GM12878 (cell line): Measurements from ENCODE around the gene OTOR. TPM values are rescaled to one million over a fixed set of nuclear protein-coding genes. Genes with fewer than 3 reads are reported as not detected.
A peak's percentile ranks its signal among the peaks of the same experiment; 100 is the strongest.

Source experiments
- ATAC-seq: fragments of 200-7000 bp; cut with Tn5 transposase; 3 replicates; pipeline ENCODE4 v1.9.1; 2020; ENCODE audit warnings: mild to moderate bottlenecking, moderate library complexity
- BruUV-seq: library from RNA; stranded (reverse); fragments of 400-500 nt; replicated peaks from 2 replicates; lab custom pipeline; 2021; lab: Mats Ljungman, UMichigan
- CTCF ChIA-PET: fragments of 300-600 bp; sonication (Branson Sonifier 250); formaldehyde crosslinking; extraction: SDS; loops from one replicate; lab custom pipeline; 2021; ENCODE audit warnings: inconsistent platforms; lab: Yijun Ruan, JAX
- POLR2A ChIA-PET: fragments of 350-600 bp; formaldehyde crosslinking; extraction: SDS; loops from one replicate; lab custom pipeline; 2021; ENCODE audit warnings: inconsistent platforms; lab: Charles Lee
- RAD21 ChIA-PET: fragments of 300-600 bp; sonication (Branson Sonifier 250); formaldehyde crosslinking; loops from one replicate; lab custom pipeline; 2023; ENCODE audit warnings: antibody characterized with exemption; ENCODE audit not compliant: unreplicated experiment; lab: Charles Lee
- SMC1A ChIA-PET: fragments of 300-600 bp; sonication (Branson Sonifier 250); formaldehyde crosslinking; loops from one replicate; lab custom pipeline; 2023; ENCODE audit not compliant: unreplicated experiment, uncharacterized antibody; lab: Charles Lee
- DNase-seq: peaks from one replicate; pipeline ENCODE4 v3.0.0-alpha.2; 2011; ENCODE audit warnings: low read depth, low spot score
- FAIRE-seq: peaks from 3 replicates; lab custom pipeline; 2011; peaks lifted over from hg19 to GRCh38; lab: Jason Lieb, UNC
- H2AFZ ChIP-seq: 2 replicates; pipeline ENCODE4 v1.6.0; 2011; ENCODE audit warnings: low read depth, low read length, control low read depth; ENCODE audit not compliant: control insufficient read depth
- H3K27ac ChIP-seq: 2 replicates; pipeline ENCODE4 v1.5.1; 2011; ENCODE audit warnings: control low read depth; ENCODE audit not compliant: control insufficient read depth, insufficient read depth
- H3K27me3 ChIP-seq, 2 experiments: replicated peaks in 1 of 2; 2 replicates each; pipeline versions ENCODE4 v1.6.0 to v1.6.1; 2011; ENCODE audit warnings: low read length in 1 of 2; ENCODE audit not compliant: control insufficient read depth in 2 of 2, insufficient read depth in 2 of 2
- H3K36me3 ChIP-seq, 2 experiments: 2 replicates each; pipeline ENCODE4 v1.5.1; 2011; ENCODE audit warnings: low read length in 1 of 2; ENCODE audit not compliant: control insufficient read depth in 2 of 2, insufficient read depth in 2 of 2
- H3K4me1 ChIP-seq: 2 replicates; pipeline ENCODE4 v1.6.1; 2011; ENCODE audit warnings: mild to moderate bottlenecking, low read length, moderate library complexity, mixed read lengths; ENCODE audit not compliant: control insufficient read depth, insufficient read depth
- H3K4me2 ChIP-seq: 2 replicates; pipeline ENCODE4 v1.6.0; 2011; ENCODE audit warnings: control low read depth; ENCODE audit not compliant: control insufficient read depth, insufficient read depth
- H3K4me3 ChIP-seq: fragments of 200-600 bp; sonication (generic); 2 replicates; pipeline ENCODE4 v1.5.1; 2016
- H3K79me2 ChIP-seq: 2 replicates; pipeline ENCODE4 v1.6.0; 2011; ENCODE audit warnings: low read length; ENCODE audit not compliant: control insufficient read depth, insufficient read depth
- H3K9ac ChIP-seq: 2 replicates; pipeline ENCODE4 v1.8.0; 2011; ENCODE audit warnings: low read length, control low read depth, mixed read lengths; ENCODE audit not compliant: control insufficient read depth, insufficient read depth
- H3K9me3 ChIP-seq: replicated peaks from 3 replicates; pipeline ENCODE4 v1.5.1; 2011; ENCODE audit warnings: mild to moderate bottlenecking, low read length; ENCODE audit not compliant: control insufficient read depth, insufficient read depth
- H4K20me1 ChIP-seq: 2 replicates; pipeline ENCODE4 v1.6.0; 2011; ENCODE audit not compliant: control insufficient read depth, insufficient read depth
- ATF7 ChIP-seq: fragments of 450-650 bp; IDR thresholded peaks from 2 replicates; pipeline ENCODE4 v1.6.1; 2016; ENCODE audit warnings: low read depth, mild to moderate bottlenecking
- ESRRA ChIP-seq: IDR thresholded peaks from 2 replicates; pipeline ENCODE4 v1.6.1; 2012; ENCODE audit warnings: mild to moderate bottlenecking, low read length, improper control_type of control experiment
- GATAD2B ChIP-seq: fragments of 450-650 bp; conservative IDR thresholded peaks from 2 replicates; pipeline ENCODE4 v1.6.1; 2017; ENCODE audit warnings: low read depth, mild to moderate bottlenecking, moderate library complexity
- IRF4 ChIP-seq: IDR thresholded peaks from 2 replicates; pipeline ENCODE4 v1.6.1; 2011; ENCODE audit warnings: low read depth, low read length
- NBN ChIP-seq: fragments of 450-650 bp; IDR thresholded peaks from 2 replicates; pipeline ENCODE4 v1.6.1; 2016
- NFYA ChIP-seq: IDR thresholded peaks from 2 replicates; pipeline ENCODE4 v1.6.1; 2011; ENCODE audit warnings: low read depth, mild to moderate bottlenecking, low read length, improper control_type of control experiment, borderline replicate concordance
- SP1 ChIP-seq: IDR thresholded peaks from one replicate; pipeline ENCODE4 v1.6.1; 2011; ENCODE audit warnings: low read depth, low read length
- SREBF2 ChIP-seq: IDR thresholded peaks from 2 replicates; pipeline ENCODE4 v1.6.1; 2012; ENCODE audit warnings: mild to moderate bottlenecking, low read length
- TAF1 ChIP-seq: IDR thresholded peaks from 2 replicates; pipeline ENCODE4 v1.6.1; 2011; ENCODE audit warnings: mild to moderate bottlenecking, low read depth, low read length, borderline replicate concordance
- USF1 ChIP-seq: IDR thresholded peaks from 2 replicates; pipeline ENCODE4 v1.6.1; 2011; ENCODE audit warnings: borderline replicate concordance, low read depth, mild to moderate bottlenecking, moderate library complexity, mixed read lengths, low read length; ENCODE audit not compliant: insufficient read depth; ENCODE audit errors: extremely low read length
- WRNIP1 ChIP-seq: IDR thresholded peaks from 2 replicates; pipeline ENCODE4 v1.6.1; 2011; ENCODE audit warnings: low read depth, low read length, improper control_type of control experiment, borderline replicate concordance
- ZSCAN29 ChIP-seq: fragments of 450-650 bp; IDR thresholded peaks from 2 replicates; pipeline ENCODE4 v1.6.1; 2017; ENCODE audit warnings: mild to moderate bottlenecking, moderate library complexity
- WGBS: methylation state at CpG from one replicate; pipeline ENCODE4 v1.1.6; 2016; ENCODE audit warnings: low lambda C conversion rate; ENCODE audit not compliant: insufficient replicate concordance, insufficient coverage; ENCODE audit errors: missing lambda C conversion rate; 5-methylcytosine and 5-hydroxymethylcytosine counted together
- in situ Hi-C: fragments of 300-500 bp; cut with MboI; formaldehyde crosslinking; loops from 9 replicates; pipeline ENCODE4 v1.14.3; 2018; ENCODE audit warnings: mixed read lengths
- intact Hi-C: fragments of 100-400 bp; cut with micrococcal nuclease; formaldehyde crosslinking; loops from one replicate; pipeline ENCODE4 v1.14.2; 2022; ENCODE audit not compliant: unreplicated experiment
- polyA plus RNA-seq, 11 experiments: library from polyadenylated mRNA; depleted of rRNA in 4 of 11; unstranded in 6 of 11; stranded (reverse) in 5 of 11; fragments of >200 nt; fragmentation: Nextera tagmentation in 4 of 11; fragmentation: Illumina TruSeq in 1 of 11; extraction: Ambion mirVana in 4 of 11; extraction: Trizol in 1 of 11; gene quantifications; 1 replicate in 1 of 11; 2 replicates in 10 of 11; pipeline versions ENCODE4 v1.2.1 to v1.2.3, GENCODE V29; 2011 to 2016; ENCODE audit warnings: inconsistent platforms in 2 of 11, missing spikeins in 2 of 11, low read depth in 1 of 11
- total RNA-seq, 4 experiments: library from RNA; depleted of rRNA in 3 of 4; stranded (reverse); fragments of >200 nt in 3 of 4; fragmentation: Illumina TruSeq in 1 of 4; extraction: Trizol in 1 of 4; gene quantifications; 2 replicates each; pipeline versions ENCODE4 v1.2.1 to v1.2.3, GENCODE V29; 2013 to 2021

Gene OTOR
- total and polyA plus RNA-seq, 10 of the 15 experiments (the other 5 are each of a cell fraction or from before 2014, with no cell fraction given) = not detected

- POLR2A ChIA-PET = interaction anchor here (0.5 kb wide), 1 partner anchor 19 kb away, joined by 3 read pairs; no protein-coding TSS in a partner anchor
- Histone ChIP-seq H3K4me2 (no peak overlapping the region), H2AFZ (no peak overlapping the region), H3K27ac (no peak overlapping the region), H4K20me1 (no peaks in the 10 kb centered on the region), H3K4me3 (no peak overlapping the region), H3K9ac (no peak overlapping the region), H3K36me3 (no peaks in the 10 kb centered on the region), H3K27me3 (peaks cover 0 to 5% of the 10 kb centered on the region in 2 experiments; a peak in 3 of 4 replicates), H3K79me2 (no peaks in the 10 kb centered on the region), H3K9me3 (no peaks in the 10 kb centered on the region), H3K4me1 (no peaks in the 10 kb centered on the region)
- DNase-seq = no peak
- intact Hi-C loops (no loop called here), in situ Hi-C loops (no loop called here)
- TF ChIP-seq NBN (no peak), ZSCAN29 (no peak), ESRRA (no peak), GATAD2B (no peak)
- no peak for ATAC-seq
- WGBS = 4% methylated on average over 1 of the region's 1 CpG
- CTCF ChIA-PET = no interaction called here
- no TSS peak for BruUV-seq
- SMC1A ChIA-PET = no interaction called here
- no peak for FAIRE-seq
- RAD21 ChIA-PET = no interaction called here
Measured at GRCh38 chr20:16719421-16719820, 28.7 kb upstream of the OTOR start.

- TF ChIP-seq NFYA (no peak), SREBF2 (no peak), TAF1 (no peak), ATF7 (no peak), WRNIP1 (no peak), USF1 (no peak), SP1 (no peak), IRF4 (no peak)
- Histone ChIP-seq H3K9ac (peak overlapping the region; percentile 20; the same call in 1 of the 2 replicates), H4K20me1 (no peaks in the 10 kb centered on the region), H3K27ac (no peak overlapping the region; the same call in 1 of the 2 replicates), H2AFZ (peak overlapping the region; percentile 99), H3K36me3 (peaks cover 0 to 17% of the 10 kb centered on the region in 2 experiments; a peak in 1 of 4 replicates), H3K4me2 (peak overlapping the region; percentile 80), H3K4me3 (peak overlapping the region; percentile 89; the same call in 1 of the 2 replicates), H3K4me1 (peaks cover 4% of the 10 kb centered on the region), H3K79me2 (peaks cover 26% of the 10 kb centered on the region), H3K9me3 (peaks cover 5% of the 10 kb centered on the region; the same call in 2 of the 3 replicates), H3K27me3 (no peaks in the 10 kb centered on the region)
- intact Hi-C loops = loop anchor here (1.0 kb wide), 1 partner anchor 156 kb away; the partner anchor contains the start of gene KIF16B
- ChIA-PET RAD21 (no interaction called here), SMC1A (interaction anchor here (0.7 kb wide), 1 partner anchor 1040 kb away, joined by 3 read pairs; no protein-coding TSS in a partner anchor), POLR2A (no interaction called here), CTCF (no interaction called here)
- no peak for DNase-seq
- BruUV-seq = no TSS peak
- FAIRE-seq = no peak
- in situ Hi-C loops = no loop called here
- no peak for ATAC-seq
- 100% methylated on average over 1 of the region's 1 CpG for WGBS
Measured at GRCh38 chr20:16729080-16729479, 19.1 kb upstream of the OTOR start.
